GM18499 (cell line): ENCODE measurements around the gene PRPF31.
"Not testable (repeated sequence)": the region's sequence is repeated elsewhere in the genome, so short reads cannot be mapped to it uniquely, and the experiment has no call there.

ENCODE experiments used
- ATAC-seq: cut with Tn5 transposase; IDR thresholded peaks from one replicate; pipeline ENCODE4 v1.9.1; 2021; ENCODE audit warnings: moderate number of reproducible peaks; ENCODE audit not compliant: insufficient read depth, unreplicated experiment

PRPF31 gene

DNA sequence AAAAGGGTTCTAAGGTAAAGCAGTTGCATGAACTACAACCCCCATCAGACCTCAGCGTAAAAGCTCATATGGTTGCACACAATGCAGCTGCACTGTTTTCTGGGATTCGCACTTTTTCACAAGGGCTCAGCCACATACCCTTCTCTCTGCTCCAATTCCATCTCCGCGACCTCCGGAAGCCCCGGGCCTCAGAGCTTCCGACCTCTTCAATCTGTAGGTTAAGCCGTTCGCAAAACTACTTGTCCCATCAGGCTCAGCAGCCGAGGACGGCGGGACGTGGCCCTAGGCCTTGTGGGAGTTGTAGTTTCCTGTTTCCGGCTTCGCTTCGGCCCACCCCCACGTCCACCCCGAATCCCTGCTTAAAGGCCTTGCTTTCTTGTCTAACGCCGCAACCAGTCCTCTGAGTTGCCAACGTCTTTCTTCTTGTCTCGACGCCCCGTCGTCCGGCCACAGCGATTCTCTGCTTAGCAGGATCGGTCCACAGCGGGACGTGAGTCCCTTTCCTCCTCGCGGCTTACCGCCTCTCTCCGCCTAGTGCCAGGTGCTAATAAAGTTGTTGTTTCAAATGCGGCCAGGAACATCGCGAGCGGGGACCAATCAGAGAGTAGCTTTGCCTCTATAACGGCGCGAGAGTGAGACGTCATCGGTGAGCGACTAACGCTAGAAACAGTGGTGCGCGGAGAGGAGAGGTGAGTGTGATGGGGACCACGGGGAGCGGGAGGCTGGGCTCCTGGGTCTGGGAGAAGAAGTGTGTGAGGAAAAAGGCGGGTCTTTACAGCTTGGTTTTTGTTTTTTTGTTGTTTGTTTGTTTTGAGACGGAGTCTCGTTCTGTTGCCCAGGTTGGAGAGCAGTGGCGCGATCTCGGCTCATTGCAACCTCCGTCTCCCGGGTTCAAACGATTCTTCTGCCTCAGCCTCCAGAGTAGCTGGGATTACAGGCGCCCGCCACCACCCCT lies at the start of gene PRPF31, which contains the start of gene TFPT:
TSS of gene PRPF31 (plus strand) at position 646 of the 955 bp plus-strand sequence. CDS start 2,525 bp downstream, outside the sequence.
TSS of gene TFPT (minus strand) at position 549 of the 955 bp plus-strand sequence. CDS start at position 161, 388 bp downstream.
- ATAC-seq = peak; percentile 64

GRCh38 chr19:54069470-54069869 lies 46.1 kb upstream of the PRPF31 start:
- ATAC-seq = no peak

DNA sequence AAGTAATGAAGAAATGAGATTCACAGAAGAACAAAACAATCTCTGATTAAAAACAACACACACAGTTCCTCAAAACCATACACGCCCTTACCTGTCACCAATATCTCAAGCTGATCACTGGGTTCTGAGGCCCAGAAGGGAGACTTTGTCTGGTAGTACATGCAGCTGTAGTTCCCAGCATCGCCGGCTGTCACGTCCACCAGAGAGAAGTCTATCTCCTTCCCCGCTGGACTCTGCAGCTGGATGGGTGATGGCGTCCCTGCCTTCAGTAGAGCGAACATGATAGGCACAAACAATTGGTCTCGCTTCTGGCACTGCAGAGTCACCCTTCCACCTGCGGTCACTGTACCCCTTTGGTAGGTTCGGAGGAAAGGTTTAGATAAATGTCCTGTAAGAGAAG lies 41.7 kb upstream of the PRPF31 start:
- ATAC-seq = no peak

GRCh38 chr19:54074851-54075250 lies 40.7 kb upstream of the PRPF31 start:
- ATAC-seq = no peak

DNA sequence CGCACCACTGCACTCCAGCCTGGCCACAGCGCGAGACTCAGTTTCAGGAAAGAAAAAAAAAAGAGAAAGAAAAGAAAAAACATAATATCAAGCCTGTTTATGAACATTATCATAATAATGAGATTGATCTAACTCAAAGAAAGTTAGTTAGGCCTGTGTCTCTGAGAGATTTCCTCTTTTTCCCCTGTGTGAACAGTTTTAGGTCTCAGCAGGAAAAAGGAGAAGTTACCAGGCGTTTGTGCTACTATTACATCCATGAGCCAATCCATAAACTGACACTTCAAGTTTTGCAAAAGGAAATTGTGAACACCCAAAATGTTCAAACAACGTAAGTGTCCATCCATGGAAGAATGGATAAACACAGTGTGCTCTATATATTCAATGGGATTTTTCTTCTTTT lies 38.2 kb upstream of the PRPF31 start:
- ATAC-seq = no peak

DNA sequence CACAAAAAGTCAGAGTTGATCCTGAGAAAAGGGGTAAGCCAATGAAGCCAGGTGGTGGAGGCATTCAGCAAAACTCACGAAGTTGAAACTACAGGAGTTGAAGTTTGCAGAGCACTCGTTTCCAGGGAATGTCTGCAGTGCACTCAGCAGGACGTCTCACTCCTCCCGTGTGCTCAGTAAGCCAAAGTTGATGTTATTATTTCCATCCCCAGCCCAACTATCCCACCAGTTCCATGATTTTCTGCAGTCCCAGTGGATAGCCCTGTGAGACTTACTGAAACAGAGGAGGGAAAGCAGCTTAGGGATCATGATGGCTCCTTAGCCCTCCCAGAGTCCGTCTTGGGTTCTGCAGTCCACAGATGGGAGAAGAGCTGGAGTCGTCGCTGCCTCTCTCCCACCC lies 34.5 kb upstream of the PRPF31 start, which contains the start of gene TARM1:
TSS of gene TARM1 (minus strand) at position 334 of the 400 bp plus-strand sequence. CDS start at position 309, 25 bp downstream.
- no peak for ATAC-seq

- ATAC-seq = no peak
These were observed 31.1 kb upstream of the PRPF31 start for GRCh38 chr19:54084410-54084809.

GRCh38 chr19:54094426-54095000 lies 21.0 kb upstream of the PRPF31 start:
- no peak for ATAC-seq

DNA sequence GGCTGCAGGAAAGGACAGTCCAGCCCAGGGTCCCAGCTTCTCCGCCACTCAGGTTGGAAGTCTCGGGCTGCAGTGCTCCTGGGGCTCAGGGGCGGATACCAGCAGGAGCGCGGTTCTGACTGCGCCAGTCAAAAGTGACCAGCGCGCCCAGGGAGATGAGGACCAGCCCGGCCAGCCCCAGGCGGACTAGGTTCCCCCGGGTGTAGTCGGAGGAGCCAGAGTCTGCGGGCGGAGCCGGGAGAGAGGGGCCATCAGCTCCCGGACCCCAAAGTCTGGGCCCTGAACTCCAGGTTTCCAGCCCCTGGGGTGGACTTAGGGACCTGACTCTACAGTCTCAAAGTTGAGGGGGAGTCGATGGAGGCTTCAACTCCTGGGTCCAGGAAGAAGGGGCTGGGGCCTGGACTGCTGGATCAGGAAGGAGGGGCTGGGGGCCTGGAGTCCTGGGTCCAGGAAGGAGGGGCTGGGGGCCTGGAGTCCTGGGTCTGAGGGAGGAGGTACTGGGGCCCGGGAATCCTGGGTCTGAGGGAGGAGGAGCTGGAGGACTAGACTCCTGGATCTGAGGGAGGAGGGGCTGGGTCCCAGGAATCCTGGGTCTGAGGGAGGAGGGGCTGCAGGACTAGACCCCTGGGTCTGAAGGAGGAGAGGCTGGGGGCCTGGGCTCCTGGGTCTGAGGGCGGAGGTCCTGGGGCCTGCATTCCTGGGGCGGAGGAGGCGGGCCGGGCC lies 20.3 kb upstream of the PRPF31 start:
- ATAC-seq = no peak

DNA sequence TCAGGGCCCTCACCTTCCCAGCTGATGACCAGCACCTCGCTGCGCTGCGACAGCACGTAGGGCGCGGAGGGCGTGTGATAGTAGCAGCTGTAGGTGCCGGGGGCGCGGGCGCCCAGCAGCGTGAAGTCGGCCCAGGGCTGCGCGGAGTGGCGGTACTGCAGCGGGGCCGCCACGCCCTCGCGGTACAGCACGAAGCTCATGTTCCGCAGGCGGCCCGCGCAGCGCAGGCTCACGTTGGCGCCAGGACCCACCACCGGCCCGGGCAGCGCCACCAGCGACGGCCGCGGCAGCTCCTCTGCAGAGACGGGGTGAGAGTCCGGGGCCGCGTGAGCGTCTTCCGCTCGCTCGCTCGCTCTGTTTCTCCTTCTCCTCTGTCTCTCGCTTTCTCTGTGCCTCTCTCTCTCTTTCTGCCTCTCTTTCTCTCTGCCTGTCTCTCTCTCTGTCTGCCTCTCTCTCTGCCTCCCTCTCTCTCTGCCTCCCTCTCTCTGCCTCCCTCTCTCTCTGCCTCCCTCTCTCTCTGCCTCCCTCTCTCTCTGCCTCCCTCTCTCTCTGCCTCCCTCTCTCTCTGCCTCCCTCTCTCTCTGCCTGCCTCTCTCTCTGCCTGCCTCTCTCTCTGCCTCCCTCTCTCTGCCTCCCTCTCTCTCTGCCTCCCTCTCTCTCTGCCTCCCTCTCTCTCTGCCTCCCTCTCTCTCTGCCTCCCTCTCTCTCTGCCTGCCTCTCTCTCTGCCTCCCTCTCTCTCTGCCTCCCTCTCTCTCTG lies 19.5 kb upstream of the PRPF31 start:
- ATAC-seq = not testable (repeated sequence)

GRCh38 chr19:54096617-54097106 lies 18.9 kb upstream of the PRPF31 start:
- no peak for ATAC-seq

GRCh38 chr19:54099190-54099902 lies 16.2 kb upstream of the PRPF31 start:
- no peak for ATAC-seq

- ATAC-seq = not testable (repeated sequence)
These were observed 15.7 kb upstream of the PRPF31 start for GRCh38 chr19:54099903-54100255.

DNA sequence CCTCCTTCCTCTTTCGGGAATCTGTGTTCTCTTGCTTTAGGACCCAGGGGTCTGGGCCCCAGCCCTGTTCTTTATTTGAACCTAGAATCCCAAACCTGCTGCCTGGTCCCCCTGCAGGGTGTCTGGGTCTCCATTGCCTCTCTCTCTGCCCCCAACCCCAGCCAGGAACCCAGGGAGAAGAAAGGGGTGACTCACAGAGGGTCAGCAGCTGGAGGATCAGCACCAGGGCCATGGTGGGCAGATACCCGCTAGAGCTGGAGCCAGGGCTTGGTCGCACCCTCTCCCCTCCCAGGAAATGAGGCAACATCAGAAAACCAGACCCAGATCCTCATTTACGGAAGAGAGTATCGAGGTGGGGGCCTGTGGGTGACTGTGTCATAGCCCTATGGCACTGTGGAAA lies 15.0 kb upstream of the PRPF31 start, which contains the start of gene OSCAR:
TSS of gene OSCAR (minus strand) at position 243 of the 400 bp plus-strand sequence. CDS start at position 232, 11 bp downstream.
- ATAC-seq = no peak

GRCh38 chr19:54102421-54103169 lies 13.0 kb upstream of the PRPF31 start, which contains the start of gene NDUFA3:
NDUFA3 (plus strand) TSS chr19:54102855; CDS start chr19:54102879, 24 bp downstream.
- ATAC-seq = peak; percentile 55

DNA sequence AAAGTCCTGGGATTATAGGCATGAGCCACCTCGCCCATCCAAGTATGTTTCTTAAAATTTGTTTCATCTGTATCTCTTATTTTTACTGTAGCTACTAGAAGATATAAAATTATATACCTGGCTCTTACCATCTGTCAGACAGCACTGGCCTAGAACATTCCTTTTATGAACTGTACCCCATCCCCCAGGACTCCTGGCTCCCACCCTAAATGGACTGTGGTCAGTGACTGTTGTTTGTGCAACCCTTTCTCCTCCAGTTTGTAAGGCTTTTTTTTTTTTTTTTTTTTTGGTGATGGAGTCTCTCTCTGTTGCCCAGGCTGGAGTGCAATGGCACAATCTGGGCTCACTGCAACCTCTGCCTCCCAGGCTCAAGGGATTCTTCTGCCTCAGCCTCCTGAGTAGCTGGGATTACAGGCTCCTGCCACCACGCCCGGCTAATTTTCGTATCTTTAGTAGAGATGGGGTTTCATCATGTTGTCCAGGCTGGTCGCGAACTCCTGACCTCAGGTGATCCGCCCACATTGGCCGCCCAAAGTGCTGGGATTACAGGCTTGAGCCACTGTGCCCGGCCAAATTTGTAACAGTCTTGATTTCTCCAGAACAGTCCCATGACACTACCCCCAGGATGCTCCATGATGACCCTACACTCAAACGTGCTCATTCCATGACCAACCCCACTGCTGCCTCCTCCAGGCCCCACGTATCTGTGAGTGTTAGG lies 10.4 kb upstream of the PRPF31 start:
- no peak for ATAC-seq

DNA sequence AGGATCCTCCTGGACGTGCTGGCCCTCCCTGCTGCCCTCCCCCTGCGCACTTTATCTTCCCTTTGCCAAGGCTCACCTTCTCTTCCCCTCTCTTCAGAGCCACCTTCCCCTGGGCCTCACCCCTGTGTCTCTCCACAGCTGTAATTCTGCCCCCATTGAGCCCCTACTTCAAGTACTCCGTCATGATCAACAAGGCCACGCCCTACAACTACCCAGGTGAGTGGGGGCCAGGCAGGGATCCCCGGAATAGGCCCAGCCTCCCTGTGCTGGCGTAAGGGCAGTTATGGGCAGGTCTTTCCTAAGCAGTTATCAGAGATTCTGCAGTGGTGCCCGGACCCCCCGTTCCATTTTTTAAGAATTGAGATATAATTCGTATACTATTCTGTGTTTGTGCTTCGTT lies 9.8 kb upstream of the PRPF31 start:
- ATAC-seq = no peak

DNA sequence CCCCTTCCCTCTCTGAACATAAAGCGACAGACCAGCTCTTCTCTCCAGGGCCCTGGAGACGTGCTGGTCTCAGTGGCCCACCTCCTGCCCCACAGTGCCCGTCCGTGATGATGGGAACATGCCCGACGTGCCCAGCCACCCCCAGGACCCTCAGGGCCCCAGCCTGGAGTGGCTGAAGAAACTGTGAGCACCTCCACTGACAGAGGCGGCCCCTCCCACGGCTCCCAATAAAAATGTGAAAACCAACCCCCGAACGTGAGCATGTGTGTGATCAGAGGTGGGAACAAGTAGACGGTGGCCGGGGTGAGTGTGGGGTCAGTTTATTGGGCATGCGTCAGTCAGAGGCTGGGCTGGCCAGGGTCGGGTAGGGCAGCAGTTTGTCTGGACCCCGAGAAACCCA lies 8.8 kb upstream of the PRPF31 start:
- ATAC-seq = no peak
